ENCODE results near the gene NAB1. TPM values are rescaled to one million over a fixed set of nuclear protein-coding genes. Genes with fewer than 3 reads are reported as not detected.

NAB1 gene
- polyA plus RNA-seq, 1 of the 3 experiments (the other 2 are of a cell fraction), result 9.7 TPM

DNA sequence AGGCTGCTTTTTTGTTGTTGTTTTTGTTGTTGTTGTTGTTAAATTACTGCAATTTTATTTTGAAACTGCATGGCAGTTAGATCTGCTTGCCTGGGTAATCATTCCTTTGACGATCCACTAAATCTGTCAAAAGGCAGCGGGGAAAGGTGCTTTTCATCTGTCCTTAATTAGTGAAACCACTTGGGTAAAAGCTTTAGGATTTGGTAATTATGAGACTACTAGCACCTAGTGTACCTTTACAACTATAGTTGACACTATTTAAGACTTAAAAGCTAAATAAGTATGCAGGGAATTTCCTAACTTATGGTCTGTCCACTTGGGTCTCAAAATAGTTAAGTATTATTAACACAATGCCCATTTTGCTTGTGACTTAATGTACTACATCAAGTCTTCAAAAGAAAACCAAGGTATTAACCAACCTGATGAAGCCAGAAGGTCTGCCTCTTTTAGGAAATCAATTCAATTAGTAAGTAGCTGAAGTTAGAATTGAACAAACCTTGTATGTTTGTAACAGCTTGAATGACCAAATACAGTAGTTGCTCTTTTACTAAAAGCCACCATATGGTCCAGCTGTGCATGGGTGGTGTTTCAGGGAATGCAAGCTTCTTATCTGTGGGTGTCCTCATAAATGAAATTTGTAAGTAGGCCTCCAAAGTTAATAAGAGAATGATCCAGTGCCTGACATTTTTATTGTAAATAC is 44.8 kb downstream of the NAB1 start:
- Histone ChIP-seq H3K27ac (ENCODE audit: low read depth in 2 of 2, low read length in 1 of 2) (no peak overlapping the region), H3K4me2 (no peak overlapping the region), H3K4me3 (ENCODE audit: low read depth in 2 of 2, low read length in 1 of 2) (no peak overlapping the region), H3K9me3 (no peaks in the 10 kb centered on the region), H3K36me3 (replicated peaks in 1 of 2; ENCODE audit: control insufficient read depth in 1 of 2, insufficient read depth in 2 of 2, low read length in 1 of 2) (peaks cover 32 to 40% of the 10 kb centered on the region in 2 experiments), H4K20me1 (ENCODE audit: insufficient read depth) (no peaks in the 10 kb centered on the region), H3K9me2 (no peaks in the 10 kb centered on the region), H3K4me1 (ENCODE audit: control insufficient read depth in 1 of 2, insufficient read depth in 2 of 2, low read depth in 1 of 2, low read length in 1 of 2) (no peaks in the 10 kb centered on the region), H3F3A (replicated peaks; ENCODE audit: insufficient read depth) (no peaks in the 10 kb centered on the region), H2AFZ (ENCODE audit: low read depth) (no peak overlapping the region), H3K27me3 (ENCODE audit: insufficient read depth) (no peaks in the 10 kb centered on the region), H3K9ac (no peak overlapping the region), H3K79me2 (ENCODE audit: insufficient read depth) (no peaks in the 10 kb centered on the region)
- CTCF ChIA-PET, result no interaction called here
- 98% methylated on average over 2 of the region's 2 CpGs for WGBS (ENCODE audit: low lambda C conversion rate)
- TF ChIP-seq, protein P1, sequence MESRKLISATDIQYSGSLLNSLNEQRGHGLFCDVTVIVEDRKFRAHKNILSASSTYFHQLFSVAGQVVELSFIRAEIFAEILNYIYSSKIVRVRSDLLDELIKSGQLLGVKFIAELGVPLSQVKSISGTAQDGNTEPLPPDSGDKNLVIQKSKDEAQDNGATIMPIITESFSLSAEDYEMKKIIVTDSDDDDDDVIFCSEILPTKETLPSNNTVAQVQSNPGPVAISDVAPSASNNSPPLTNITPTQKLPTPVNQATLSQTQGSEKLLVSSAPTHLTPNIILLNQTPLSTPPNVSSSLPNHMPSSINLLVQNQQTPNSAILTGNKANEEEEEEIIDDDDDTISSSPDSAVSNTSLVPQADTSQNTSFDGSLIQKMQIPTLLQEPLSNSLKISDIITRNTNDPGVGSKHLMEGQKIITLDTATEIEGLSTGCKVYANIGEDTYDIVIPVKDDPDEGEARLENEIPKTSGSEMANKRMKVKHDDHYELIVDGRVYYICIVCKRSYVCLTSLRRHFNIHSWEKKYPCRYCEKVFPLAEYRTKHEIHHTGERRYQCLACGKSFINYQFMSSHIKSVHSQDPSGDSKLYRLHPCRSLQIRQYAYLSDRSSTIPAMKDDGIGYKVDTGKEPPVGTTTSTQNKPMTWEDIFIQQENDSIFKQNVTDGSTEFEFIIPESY (IDR thresholded peaks at IDR 0.05; ENCODE audit: borderline replicate concordance, low read depth), result no peak
- TF ChIP-seq, protein P2, sequence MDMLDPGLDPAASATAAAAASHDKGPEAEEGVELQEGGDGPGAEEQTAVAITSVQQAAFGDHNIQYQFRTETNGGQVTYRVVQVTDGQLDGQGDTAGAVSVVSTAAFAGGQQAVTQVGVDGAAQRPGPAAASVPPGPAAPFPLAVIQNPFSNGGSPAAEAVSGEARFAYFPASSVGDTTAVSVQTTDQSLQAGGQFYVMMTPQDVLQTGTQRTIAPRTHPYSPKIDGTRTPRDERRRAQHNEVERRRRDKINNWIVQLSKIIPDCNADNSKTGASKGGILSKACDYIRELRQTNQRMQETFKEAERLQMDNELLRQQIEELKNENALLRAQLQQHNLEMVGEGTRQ (IDR thresholded peaks at IDR 0.05; ENCODE audit: borderline replicate concordance, low read depth, low read length), result no peak
- TF ChIP-seq EZH2phosphoT487 (IDR thresholded peaks at IDR 0.05; ENCODE audit: borderline replicate concordance, low read depth), result no peak
- no peak for TF ChIP-seq POLR2AphosphoS5 (IDR thresholded peaks at IDR 0.05; ENCODE audit: low read depth, low read length)
- no peak for TF ChIP-seq JUND (IDR thresholded peaks at IDR 0.05)
- no peak for TF ChIP-seq NFIC (IDR thresholded peaks at IDR 0.05; ENCODE audit: borderline replicate concordance)
- no peak for TF ChIP-seq RCOR1 (IDR thresholded peaks at IDR 0.05; ENCODE audit: low read length)
- TF ChIP-seq, protein P3, sequence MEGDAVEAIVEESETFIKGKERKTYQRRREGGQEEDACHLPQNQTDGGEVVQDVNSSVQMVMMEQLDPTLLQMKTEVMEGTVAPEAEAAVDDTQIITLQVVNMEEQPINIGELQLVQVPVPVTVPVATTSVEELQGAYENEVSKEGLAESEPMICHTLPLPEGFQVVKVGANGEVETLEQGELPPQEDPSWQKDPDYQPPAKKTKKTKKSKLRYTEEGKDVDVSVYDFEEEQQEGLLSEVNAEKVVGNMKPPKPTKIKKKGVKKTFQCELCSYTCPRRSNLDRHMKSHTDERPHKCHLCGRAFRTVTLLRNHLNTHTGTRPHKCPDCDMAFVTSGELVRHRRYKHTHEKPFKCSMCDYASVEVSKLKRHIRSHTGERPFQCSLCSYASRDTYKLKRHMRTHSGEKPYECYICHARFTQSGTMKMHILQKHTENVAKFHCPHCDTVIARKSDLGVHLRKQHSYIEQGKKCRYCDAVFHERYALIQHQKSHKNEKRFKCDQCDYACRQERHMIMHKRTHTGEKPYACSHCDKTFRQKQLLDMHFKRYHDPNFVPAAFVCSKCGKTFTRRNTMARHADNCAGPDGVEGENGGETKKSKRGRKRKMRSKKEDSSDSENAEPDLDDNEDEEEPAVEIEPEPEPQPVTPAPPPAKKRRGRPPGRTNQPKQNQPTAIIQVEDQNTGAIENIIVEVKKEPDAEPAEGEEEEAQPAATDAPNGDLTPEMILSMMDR (IDR thresholded peaks at IDR 0.05), result no peak
- no peak for TF ChIP-seq YY1 (IDR thresholded peaks at IDR 0.05; ENCODE audit: low read depth)
- no peak for TF ChIP-seq RAD21 (IDR thresholded peaks at IDR 0.05; ENCODE audit: low read length)
- no peak for DNase-seq
- POLR2A ChIA-PET, result no interaction called here

DNA sequence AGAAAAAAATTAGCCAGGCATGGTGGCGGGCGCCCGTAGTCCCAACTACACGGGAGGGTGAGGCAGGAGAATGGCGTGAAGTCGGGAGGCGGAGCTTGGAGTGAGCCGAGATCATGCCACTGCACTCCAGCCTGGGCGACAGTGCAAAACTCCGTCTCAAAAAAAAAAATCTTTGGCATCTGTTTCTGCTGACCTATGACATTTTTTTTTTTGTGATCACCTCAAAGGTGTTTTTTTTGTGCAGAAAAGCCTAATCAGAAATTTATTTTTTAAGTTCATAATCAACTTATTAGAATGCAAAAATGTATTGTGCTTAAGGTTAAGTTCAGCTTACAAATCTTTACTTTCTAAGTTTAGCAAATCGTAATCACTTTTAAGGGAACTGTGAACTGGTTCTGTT is 45.6 kb downstream of the NAB1 start:
- CTCF ChIA-PET, result no interaction called here
- no peaks in the 10 kb centered on the region for H3K4me1 ChIP-seq (ENCODE audit: control insufficient read depth in 1 of 2, insufficient read depth in 2 of 2, low read depth in 1 of 2, low read length in 1 of 2)
- no peak overlapping the region for H3K27ac ChIP-seq (ENCODE audit: low read depth in 2 of 2, low read length in 1 of 2)
- peaks cover 32% of the 10 kb centered on the region in 2 experiments for H3K36me3 ChIP-seq (replicated peaks in 1 of 2; ENCODE audit: control insufficient read depth in 1 of 2, insufficient read depth in 2 of 2, low read length in 1 of 2)
- no peaks in the 10 kb centered on the region for H4K20me1 ChIP-seq (ENCODE audit: insufficient read depth)
- H3K27me3 ChIP-seq (ENCODE audit: insufficient read depth), result no peaks in the 10 kb centered on the region
- no peak overlapping the region for H3K4me2 ChIP-seq
- 97% methylated on average over 11 of the region's 11 CpGs for WGBS (ENCODE audit: low lambda C conversion rate)
- H3K4me3 ChIP-seq (ENCODE audit: low read depth in 2 of 2, low read length in 1 of 2), result no peak overlapping the region
- no peaks in the 10 kb centered on the region for H3F3A ChIP-seq (replicated peaks; ENCODE audit: insufficient read depth)
- H3K9me2 ChIP-seq, result no peaks in the 10 kb centered on the region
- DNase-seq, result no peak
- no peaks in the 10 kb centered on the region for H3K9me3 ChIP-seq
- TF ChIP-seq GABPA (IDR thresholded peaks at IDR 0.05; ENCODE audit: low read depth) (no peak), CHD2 (IDR thresholded peaks at IDR 0.05; ENCODE audit: low read length, partially characterized antibody) (no peak), ELF1 (IDR thresholded peaks at IDR 0.05) (no peak)
- no peak overlapping the region for H3K9ac ChIP-seq
- POLR2A ChIA-PET, result no interaction called here
- no peaks in the 10 kb centered on the region for H3K79me2 ChIP-seq (ENCODE audit: insufficient read depth)
- no peak overlapping the region for H2AFZ ChIP-seq (ENCODE audit: low read depth)

Data from SK-N-SH (cell line).